COLO829 (cell line): ENCODE data around the gene WDTC1.

Source experiments
- DNase-seq: peaks from one replicate; pipeline ENCODE4 v3.0.0; 2012; ENCODE audit warnings: low spot score

The WDTC1 gene

DNA sequence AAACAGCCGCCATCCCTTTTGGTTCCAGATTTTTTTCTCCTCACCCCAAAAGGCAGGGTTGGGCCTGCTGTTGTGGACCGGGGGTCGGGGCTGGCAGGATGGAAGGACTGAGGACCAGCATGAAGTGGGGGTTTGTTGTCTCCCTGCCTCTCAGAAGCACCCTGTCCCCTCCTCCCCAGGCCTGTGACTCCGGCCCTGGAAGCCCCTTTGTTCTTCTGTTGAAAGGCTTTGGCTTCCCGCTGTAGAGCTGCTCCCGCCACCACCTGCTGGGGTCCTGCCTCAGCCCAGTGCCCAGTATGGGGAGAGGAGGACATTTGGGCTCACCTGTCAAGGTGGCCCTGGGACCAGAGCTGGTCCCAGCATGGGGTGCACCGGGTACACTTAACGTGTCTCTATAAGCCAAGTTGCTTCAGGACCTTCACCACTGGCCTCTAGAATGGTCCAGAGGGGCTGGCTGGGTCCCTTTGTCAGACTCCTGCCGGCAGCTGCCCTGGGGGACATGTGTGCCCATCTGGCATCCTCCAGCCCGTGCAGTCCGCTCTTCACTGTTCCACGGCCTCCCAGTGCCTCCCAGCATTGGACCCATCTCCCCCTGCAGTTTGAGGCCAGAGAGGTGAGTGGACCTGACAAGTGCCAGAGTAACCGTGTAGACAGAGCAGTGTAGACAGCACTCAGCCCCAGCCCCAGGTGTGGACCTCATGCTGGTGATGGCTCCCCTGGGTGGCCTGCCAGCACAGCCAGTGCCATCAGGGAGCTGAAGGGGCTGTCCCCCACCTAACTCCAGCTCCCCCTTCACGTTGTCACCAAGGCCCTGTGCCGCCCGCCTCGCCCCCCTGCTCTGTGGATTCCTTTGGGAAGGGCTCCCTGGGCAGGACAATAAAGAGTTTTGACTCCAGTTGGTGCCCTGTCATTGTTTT lies 101.3 kb downstream of the WDTC1 start:
- no peak for DNase-seq

DNA sequence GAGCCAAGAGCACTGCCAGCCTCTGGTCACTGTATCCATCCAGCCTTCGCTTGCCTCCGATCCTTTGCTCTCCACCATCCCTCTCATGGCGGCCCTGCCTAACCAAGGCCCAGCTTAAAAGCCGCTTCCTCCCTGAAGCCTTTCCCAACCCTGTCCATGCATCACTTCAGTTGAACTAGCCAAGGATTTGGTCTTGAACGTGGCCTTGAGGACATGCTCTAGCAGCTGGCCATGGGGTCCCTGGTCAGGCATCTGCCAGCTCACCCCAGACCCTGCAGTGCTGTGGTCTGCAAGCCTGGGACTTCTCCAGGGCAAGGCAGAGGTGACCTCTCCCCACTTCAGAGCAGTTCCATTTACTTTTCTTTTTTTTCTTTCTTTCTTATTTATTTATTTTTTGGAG lies 102.3 kb downstream of the WDTC1 start:
- DNase-seq: no peak

DNA sequence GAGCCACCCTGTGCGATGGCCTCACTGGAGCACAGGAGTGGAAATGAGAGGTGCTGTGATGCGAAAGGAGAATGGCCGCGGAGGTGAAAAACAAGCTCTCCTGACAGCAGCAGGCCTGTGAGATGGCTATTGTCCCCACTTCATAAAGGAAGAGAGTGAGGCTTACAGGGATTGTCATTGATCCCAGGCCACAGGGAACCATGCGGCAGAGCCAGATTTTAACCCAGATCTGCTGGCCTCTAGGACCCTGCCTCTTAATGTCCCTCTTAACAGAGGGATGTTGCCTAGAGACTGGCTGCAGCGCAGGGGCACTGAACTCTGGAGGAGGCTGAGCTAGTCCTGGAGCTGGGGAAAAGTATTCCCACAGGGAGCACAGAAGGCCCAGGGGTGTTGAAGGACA lies 104.3 kb downstream of the WDTC1 start:
- no peak for DNase-seq

DNA sequence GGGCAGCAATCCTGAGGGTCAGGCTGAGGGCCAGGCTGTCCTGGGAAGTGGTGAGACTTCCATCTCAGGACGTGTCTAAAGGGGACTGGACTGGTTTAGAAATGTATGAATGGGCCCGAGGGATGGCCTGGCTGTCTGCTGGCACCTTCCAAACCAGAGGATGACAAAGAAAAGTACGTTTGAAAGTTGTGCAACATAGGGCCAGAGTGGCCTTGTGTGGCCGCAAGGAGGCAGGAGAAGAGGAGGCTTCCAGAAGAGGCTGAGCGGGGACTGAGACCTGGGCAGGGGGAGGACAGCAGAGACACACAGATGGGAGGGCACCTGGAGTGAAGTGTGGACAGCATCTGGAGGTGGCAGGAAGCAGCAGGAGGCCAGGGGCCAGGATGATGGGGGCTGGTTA lies 104.8 kb downstream of the WDTC1 start:
- no peak for DNase-seq

DNA sequence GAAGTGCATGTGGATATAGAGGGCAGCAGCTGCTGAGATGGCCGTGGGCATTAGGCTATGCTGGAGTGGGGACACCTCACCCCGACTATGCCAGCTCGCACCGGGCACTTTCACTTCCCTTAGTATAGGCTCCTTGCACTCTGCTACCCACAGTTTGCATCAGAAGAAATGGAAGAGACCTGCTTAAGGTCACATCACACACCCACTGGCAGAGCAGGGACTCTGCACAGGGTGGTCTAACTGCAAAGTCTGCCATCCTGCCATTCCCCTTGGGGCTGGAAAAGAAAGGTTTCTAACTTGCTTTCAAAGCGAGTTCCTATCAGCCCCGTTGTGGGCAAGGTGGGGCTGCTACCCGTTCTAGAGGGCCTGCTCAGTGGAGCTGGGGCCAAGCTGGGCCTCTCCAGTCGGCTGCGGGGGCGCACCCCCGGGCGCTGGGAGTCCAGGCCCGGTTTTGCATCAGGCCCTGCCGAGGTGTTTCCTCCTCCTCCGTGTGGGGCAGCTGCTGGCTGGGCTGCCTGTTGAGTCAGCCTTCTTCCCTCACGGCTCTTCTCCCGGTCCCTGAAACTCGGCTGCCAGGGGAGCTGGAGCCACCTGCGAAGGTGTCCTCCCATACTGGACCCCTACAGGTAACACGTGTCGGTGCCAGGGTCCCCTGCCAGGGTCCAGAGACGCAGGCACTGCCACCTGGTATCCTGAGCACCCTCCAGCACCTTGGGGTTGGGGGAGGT lies 107.3 kb downstream of the WDTC1 start, which contains the start of gene SYTL1:
SYTL1 (plus strand) TSS at position 498 of the 728 bp plus-strand sequence. CDS start 3,313 bp downstream, outside the sequence.
- DNase-seq: peak; percentile 30

DNA sequence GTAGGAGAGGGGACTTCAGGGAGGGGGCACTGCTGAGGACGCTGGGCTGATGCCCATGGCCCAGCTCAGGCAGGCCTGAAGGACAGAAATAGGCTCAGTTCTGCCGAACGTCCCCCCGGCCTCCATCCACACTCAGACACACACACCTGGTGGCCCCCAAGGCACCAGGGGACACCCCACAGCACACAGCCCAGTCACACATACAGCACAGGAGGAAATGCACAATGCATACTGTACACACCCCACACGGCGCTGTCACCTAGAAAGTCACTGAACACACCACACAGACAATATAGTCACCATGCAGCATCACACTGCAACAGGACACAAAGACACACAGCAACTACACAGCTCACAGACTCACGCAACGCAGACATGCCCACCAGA lies 108.0 kb downstream of the WDTC1 start:
- no peak for DNase-seq

DNA sequence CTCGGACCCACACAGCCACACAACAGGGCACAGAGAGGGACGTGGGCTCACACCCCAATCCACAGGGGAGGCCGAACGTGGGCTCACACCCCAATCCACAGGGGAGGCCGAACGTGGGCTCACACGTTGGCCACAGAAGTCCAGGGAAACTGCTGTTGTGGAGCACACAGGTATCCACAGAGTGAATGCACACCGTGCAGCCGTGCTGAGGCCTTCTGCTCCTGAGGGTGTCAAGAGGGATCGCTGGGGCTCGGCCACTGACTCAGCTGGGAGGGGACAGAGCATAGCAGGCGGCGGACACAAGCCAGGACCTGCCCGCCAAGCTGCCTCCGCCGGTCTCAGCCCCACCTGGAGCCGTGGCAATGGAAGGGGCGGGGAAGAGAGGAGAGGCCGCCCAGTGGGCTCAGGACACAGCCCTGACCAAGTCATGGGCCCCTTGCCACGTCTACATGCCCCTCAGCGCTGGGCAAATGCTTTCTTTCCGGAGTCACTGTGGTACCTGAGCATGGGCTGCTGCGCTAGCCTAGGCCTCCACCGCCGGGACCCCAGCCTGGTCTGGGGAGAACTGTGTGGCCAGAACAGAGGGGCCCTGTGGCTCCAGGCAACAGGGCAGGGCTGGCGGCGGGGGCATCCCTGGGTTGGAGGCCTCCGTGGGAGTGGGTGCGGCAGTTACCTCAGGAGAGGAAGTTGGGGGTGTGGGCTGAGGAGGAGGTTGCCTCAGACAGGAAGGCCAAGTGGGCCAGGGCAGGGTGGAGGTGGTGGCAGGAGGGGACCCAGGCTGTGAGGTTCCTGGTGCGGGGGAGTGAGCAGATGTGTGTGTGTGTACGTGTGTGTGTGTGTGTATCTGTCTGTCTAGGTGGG lies 108.6 kb downstream of the WDTC1 start:
- DNase-seq: no peak

DNA sequence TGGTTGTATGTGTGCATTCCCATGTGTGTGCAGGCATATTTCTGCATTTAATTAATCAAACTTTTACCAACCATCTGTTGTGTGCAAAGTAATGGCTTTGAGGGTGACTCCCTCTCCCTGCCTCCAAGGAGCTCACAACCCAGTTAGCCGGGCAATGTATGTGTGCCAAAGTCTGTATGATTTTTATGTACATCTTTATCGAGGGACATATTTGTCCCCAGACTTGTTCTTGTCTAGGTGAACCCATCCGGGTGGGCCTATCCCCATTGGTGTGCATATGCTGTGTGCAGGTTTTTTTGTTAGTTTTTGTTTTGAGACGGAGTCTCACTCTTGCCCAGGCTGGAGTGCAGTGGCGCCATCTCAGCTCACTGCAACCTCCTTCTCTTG lies 109.2 kb downstream of the WDTC1 start:
- no peak for DNase-seq

DNA sequence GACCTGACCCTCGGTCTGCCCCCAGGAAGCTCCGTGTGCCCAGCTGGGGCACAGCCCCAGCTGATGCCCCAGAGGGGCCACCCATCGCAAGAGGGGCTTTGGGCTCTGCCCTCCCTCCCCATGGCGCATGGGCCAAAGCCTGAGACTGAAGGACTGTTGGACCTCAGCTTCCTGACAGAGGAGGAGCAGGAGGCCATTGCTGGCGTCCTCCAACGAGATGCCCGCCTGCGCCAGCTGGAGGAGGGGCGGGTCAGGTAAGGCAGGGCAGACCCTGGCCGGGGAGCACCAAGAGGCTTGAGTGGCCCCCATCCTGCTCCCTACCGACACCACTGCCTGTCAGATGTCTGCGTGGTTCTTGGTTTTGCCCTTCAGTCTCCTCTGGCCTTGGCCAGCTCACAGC lies 110.8 kb downstream of the WDTC1 start:
- DNase-seq: no peak

DNA sequence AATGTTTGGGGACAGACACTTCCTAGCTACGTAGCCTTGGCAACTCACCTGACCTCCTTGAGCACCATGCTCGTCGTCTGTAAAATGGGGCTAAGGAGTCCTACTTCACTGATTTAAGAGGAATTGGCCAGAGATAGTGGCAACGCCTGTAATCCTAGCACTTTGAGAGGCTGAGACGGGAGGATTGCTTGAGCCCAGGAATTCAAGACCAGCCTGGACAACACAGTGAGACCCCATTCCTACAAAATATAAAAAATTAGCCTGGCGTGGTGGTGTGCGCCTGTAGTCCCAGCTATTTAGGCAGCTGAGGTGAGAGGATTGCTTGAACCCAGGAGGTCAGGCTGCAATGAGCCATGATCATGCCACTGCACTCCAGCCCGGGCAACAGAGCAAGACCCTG lies 111.9 kb downstream of the WDTC1 start:
- DNase-seq: no peak

DNA sequence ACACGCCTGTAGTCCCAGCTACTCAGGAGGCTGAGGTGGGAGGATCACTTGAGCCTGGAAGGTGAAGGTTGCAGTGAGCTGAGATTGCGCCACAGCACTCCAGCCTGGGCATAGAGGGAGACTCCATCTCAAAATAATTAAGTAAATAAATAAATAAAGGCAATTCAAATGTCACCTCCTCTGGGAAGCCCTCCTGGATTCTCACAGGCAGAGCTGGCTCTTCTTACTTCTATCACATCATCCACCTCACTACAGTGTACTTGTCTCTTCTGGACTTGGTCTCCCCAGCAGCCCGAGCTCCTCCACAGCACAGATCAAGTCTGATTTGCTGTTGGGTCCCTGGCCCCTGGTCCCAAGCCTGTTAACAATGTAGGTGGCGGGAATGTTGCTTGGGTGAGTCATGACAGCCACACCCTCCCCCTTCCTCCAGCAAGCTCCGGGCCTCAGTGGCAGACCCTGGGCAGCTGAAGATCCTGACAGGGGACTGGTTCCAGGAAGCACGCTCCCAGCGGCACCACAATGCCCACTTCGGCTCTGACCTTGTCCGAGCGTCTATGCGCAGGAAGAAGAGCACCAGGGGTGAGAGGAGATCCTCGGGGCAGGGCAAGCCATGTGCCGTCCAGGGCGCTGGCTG lies 112.7 kb downstream of the WDTC1 start:
- DNase-seq: no peak

DNA sequence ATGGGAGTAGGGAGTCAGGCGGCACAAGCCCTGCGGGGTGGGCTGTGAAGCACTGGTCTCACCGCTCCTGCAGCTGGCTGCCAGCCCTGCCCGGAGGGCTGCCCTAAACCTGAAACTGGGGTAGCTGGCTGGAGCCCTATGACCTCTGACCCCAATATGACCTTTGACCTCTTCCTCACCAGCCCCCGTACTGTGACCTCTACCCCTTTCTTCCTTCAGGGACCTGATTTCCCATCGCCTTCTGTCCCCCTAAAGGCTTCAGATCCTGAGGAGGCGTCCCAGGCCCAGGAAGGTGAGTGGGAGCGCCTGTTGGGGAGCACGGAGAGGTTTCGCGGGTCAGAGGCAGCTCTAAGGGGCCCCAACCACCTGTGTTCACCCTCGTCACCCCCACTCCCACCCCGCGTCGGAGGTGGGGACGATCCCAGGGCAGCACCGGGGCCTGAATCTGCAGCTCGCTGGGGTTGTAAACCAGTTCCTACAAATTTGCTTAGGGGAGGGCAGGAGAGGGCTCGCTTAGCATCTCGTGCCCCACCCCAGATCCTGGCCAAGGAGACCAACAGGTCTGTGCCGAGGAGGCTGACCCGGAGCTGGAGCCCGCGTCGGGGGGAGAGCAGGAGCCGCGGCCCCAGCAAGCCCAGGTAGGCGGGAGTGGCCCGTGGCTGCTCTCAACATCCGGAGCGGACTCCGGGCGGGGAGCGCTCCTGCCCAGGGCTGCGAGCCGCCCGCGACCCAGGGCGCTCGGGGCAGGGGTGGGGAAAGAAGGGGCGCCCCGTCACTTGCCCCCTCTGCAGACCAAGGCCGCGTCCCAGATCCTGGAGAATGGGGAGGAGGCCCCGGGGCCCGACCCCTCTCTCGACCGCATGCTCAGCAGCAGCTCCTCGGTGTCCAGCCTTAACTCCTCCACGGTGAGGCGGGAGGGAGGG lies 114.7 kb downstream of the WDTC1 start:
- DNase-seq: no peak

DNA sequence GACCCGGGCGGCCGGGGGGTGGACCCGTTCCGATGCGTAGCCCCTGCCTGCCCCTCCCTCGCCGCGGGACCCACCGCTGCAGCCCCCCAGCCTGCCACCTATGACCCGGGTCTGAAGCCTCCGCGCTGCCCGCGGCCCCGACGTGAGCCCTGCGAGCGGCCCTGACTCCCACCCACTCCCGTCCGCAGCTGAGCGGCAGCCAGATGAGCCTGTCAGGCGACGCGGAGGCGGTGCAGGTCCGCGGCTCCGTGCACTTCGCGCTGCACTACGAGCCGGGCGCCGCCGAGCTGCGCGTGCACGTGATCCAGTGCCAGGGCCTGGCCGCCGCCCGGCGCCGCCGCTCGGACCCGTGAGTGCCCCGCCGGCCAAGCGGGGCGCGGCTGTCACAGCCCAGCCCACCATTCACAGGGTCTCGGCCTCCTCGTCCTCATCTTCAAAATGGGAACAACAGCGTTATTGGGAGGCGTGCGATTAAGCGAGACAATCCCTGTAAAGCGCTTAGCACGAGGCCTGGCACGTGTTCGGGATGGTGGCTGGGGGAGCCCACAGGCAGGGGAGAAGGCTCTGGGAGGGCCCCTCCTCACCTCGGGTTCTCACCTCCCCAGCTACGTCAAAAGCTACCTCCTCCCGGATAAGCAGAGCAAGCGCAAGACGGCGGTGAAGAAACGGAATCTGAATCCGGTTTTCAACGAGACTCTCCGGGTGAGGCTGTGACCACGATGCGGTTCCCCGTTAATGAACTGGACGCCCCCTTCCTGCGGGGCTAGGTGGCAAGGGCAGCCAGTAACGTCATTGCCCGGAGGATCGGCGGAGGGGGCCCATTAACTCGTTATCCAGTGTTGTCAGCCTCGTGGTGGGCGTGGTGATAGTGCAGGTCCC lies 115.6 kb downstream of the WDTC1 start:
- no peak for DNase-seq

DNA sequence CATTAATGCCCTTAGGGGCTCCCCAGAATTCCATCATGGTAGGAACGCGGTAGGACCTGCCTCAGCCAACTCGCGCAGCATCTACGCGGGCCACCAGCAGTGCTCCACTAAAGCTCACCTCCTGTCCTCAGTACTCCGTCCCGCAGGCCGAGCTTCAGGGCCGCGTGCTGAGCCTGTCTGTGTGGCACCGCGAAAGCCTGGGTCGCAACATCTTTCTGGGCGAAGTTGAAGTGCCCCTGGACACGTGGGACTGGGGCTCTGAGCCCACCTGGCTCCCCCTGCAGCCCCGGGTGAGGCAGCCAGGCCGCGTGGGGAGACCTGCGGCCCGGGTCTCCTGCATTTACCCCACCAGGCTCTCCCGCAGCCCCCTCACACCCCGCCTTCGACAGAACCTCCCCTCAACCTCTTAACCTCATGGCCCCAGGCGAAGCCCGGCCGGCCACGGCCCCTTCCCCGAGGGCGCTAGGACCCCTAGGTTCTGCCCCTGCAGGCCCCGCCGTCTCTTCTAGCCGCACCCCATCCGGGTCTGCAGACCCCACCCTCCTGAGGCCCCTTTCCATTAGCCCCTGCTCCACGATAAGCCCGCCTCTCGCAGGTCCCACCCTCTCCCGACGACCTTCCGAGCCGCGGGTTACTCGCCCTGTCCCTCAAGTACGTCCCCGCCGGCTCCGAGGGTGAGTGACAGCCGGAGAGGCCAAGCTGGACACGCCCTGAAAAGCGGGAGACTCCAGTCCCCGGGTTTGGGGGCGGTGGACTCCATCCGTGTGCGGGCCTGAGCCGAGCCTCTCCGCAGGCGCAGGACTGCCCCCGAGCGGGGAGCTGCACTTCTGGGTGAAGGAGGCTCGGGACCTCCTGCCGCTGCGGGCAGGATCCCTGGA lies 116.5 kb downstream of the WDTC1 start:
- DNase-seq: no peak

DNA sequence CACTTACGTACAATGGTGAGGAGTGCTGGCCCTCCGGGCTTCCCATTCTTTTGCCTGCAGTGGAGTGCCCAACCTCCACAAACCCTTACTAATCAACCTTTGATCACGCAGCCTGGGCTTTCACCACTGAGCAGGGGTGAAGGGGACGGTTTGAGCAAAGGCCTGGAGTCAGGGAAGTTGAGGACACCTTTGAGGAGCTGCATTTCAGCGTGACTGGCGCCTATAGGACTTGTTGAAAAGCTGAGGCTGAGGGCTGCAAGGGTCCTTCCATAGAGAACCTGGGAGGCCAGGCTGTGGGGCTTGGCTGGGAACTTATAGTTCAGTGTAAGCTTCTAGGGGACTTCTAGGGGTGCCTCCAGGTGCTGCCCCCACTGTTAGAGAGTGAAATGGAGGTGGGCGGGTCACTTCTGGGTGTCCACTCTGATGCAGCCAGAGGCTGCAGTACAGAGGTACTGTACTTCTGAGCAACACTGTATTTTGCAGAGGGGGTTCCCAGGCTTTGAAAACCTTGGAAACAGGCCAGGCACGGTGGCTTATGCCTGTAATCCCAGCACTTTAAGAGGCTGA lies 117.2 kb downstream of the WDTC1 start:
- DNase-seq: no peak

DNA sequence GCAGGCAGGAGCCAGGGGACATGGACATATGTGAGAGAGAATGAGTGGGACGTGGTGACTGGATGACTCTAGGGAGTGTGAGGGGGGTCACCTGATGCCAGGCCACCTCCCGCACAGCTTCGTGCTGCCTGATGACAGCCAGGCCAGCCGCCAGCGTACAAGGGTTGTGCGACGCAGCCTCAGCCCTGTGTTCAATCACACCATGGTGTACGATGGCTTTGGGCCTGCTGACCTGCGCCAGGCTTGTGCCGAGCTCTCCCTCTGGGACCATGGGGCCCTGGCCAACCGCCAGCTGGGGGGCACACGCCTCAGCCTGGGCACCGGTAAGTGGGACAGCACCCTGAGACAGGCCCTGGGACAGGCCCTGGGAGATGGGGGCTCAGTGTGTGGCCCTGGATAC lies 118.7 kb downstream of the WDTC1 start:
- no peak for DNase-seq

DNA sequence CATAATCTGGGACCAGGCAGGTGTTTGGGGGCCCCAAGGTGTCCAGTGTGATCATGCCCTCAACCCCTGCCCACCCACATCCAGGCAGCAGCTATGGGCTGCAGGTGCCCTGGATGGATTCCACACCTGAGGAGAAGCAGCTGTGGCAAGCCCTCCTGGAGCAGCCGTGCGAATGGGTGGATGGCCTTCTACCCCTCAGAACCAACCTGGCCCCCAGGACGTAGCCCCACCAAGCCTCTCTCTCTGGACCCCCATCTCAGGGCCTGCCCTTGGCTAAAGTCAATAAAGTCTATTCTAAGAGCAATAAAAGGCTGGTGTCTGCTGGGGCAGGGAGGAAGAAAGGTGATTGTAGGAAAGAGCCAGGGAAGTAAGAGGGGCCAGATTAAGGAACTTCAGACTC lies 119.2 kb downstream of the WDTC1 start:
- no peak for DNase-seq

DNA sequence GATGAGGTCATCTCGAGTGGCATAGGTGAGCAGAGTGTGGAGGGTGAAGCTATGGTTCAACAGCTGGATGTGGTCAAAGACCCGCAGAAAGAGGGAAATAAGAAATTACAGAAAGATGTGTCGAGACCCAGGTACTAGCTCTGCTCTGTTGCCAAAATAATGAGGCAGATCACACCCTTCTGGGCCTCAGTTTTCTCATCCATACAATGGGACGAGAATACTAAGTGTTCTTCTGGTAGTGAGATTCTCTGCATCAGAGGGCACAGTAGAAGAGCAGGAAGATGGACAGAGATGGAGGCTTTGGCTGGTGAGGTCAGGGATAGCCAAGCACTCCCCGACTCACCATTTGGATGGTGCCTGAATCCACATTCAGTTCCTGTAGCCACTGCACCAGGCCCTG lies 121.3 kb downstream of the WDTC1 start:
- no peak for DNase-seq

DNA sequence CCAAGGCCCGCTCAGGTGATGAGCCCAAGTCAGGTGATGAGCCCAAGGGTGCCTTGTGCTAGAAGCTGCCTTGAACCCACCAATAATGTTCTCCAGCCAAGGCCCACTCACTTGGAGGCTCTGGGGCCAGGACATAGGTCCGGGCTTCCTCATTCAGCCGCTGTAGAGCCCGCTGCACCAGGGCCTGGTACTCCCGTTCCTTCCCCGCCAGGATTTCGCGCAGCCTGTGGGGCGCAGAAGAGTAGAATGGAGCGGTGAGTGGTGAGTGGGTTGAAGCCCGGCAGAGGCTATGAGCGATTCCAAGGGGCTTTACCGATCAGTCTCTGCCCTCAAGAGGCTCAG lies 121.8 kb downstream of the WDTC1 start:
- DNase-seq: no peak
